T-helper 2 cell treated with Interferon-gamma antibody and Interleukin-4, amounts not matched to agents 5 μg/mL and 100 μg/mL, for 36 hours (primary cell): Measurements from ENCODE around the gene PRRT3.

Experiments
- DNase-seq: peaks from one replicate; pipeline ENCODE4 v3.0.0; 2021; ENCODE audit warnings: low spot score
- H3K27ac Mint-ChIP-seq: one replicate; pipeline ENCODE4 v1.8.0; 2021; ENCODE audit warnings: mild to moderate bottlenecking, mixed read lengths
- H3K27me3 Mint-ChIP-seq: one replicate; pipeline ENCODE4 v1.8.0; 2021; ENCODE audit warnings: low read depth, mixed read lengths
- H3K36me3 Mint-ChIP-seq: one replicate; pipeline ENCODE4 v1.8.0; 2021; ENCODE audit warnings: low read depth, mixed read lengths
- H3K4me1 Mint-ChIP-seq: one replicate; pipeline ENCODE4 v1.8.0; 2021; ENCODE audit warnings: low read depth, mixed read lengths
- H3K4me3 Mint-ChIP-seq: one replicate; pipeline ENCODE4 v1.8.0; 2022; ENCODE audit warnings: mild to moderate bottlenecking, moderate library complexity, mixed read lengths
- H3K9me3 Mint-ChIP-seq: one replicate; pipeline ENCODE4 v1.8.0; 2021; ENCODE audit warnings: mixed read lengths

PRRT3 gene

GRCh38 chr3:9955611-9956352, 3.6 kb upstream of the PRRT3 start:
- H3K4me1 Mint-ChIP-seq: peaks cover 14% of the 10 kb centered on the region
- H3K27me3 Mint-ChIP-seq: no peaks in the 10 kb centered on the region
- no peak overlapping the region for H3K27ac Mint-ChIP-seq

DNA sequence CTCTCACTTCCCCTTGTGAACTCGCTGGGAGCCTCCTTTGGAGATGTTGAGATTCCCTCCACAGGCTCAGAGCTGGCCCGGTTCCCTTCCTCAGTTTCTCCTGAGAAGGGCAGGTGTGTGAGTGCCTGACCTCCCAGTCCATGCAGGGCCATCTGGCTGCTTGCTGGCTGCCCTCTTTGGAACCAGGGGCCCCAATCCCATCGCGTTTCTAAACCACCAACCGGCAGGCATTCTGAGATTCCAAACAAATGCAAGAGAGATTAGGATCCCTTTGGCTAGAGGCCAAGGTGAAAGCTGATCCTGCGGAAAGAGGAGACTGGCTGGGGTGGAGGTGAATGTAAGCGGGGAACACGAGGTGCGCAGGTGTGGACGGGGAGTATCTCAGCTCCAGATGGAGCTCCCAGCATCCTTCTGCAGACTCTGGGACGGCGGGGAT, 2.9 kb upstream of the PRRT3 start:
- Mint-ChIP-seq H3K27me3 (no peaks in the 10 kb centered on the region), H3K4me3 (no peak overlapping the region), H3K36me3 (no peaks in the 10 kb centered on the region), H3K4me1 (peaks cover 14% of the 10 kb centered on the region), H3K9me3 (no peaks in the 10 kb centered on the region), H3K27ac (no peak overlapping the region)
- no peak for DNase-seq

More at GRCh38 chr3:9955611-9956352, 3.6 kb upstream of the PRRT3 start:
- H3K9me3 Mint-ChIP-seq: no peaks in the 10 kb centered on the region
- H3K36me3 Mint-ChIP-seq: no peaks in the 10 kb centered on the region
- H3K4me3 Mint-ChIP-seq: no peak overlapping the region
- no peak for DNase-seq

DNA sequence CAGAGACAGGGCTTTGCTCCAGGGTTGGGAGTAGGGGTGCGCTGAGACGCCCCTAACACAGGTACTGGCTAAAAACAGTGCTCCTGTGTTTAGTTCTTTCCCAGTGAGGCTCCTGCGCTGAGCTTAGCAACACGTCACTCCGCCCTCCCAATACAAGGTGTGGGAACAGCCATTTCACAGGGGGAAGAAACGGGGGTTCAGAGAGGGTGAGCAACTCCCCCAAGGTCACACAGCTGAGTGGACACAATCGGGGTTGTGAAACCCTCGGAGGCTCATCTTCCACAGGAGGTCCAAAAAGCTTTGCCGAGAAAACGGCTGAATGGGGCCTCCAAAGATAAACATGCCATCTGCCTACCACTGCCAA, 628 bp downstream of the PRRT3 start:
- no peak for DNase-seq
- Mint-ChIP-seq H3K36me3 (no peaks in the 10 kb centered on the region), H3K27ac (peak overlapping the region; percentile 50), H3K4me3 (peak overlapping the region; percentile 87), H3K4me1 (peaks cover 14% of the 10 kb centered on the region), H3K9me3 (no peaks in the 10 kb centered on the region), H3K27me3 (no peaks in the 10 kb centered on the region)

DNA sequence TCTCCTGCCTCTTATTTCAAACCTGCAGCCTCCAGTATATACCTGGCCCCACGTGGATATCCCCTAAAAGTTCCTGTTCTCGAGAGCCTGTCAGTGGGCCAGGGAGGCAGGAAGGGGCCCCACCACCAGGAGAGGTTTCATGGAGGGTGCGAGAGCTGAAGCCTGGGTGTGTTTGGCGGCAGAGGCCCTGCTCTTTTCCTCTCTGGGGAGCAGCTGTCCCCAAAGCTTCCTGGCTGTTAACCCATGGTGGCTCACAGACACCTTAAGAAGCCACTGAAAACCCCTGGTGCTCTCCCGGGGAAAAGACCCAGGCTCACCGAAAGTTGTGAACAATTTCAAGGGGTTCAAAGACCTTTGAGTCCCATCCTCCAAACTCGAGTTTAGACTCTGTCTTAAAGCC, 1.1 kb downstream of the PRRT3 start:
- Mint-ChIP-seq H3K36me3 (peaks cover 2% of the 10 kb centered on the region), H3K4me1 (peaks cover 15% of the 10 kb centered on the region), H3K9me3 (no peaks in the 10 kb centered on the region), H3K27ac (no peak overlapping the region), H3K4me3 (peak overlapping the region; percentile 87), H3K27me3 (no peaks in the 10 kb centered on the region)
- no peak for DNase-seq

- peaks cover 5% of the 10 kb centered on the region for H3K36me3 Mint-ChIP-seq
- no peaks in the 10 kb centered on the region for H3K27me3 Mint-ChIP-seq
- H3K4me3 Mint-ChIP-seq: no peak overlapping the region
- no peak overlapping the region for H3K27ac Mint-ChIP-seq
- no peaks in the 10 kb centered on the region for H3K9me3 Mint-ChIP-seq
- H3K4me1 Mint-ChIP-seq: peaks cover 15% of the 10 kb centered on the region
- DNase-seq: no peak
Observed at GRCh38 chr3:9949626-9950025, 2.6 kb downstream of the PRRT3 start.

DNA sequence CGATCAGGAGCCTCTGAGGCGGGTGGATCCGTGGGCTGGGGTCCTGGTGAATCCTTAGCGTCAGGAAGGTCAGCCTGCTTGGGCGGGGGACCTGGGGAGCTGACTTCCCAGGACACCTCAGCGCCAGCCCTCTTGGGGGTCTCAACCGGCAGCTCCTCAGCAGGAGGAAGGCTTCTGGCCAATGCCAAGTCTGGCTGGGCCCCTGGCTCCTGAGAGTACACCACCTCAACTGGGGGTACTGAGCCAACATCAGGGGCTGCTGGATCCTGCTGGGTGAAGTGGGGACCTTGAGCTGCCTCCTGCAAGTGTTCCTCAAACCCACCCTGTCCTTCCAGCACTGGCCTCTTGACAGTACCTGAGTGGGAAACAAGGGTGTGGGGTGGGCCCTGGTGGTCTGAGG, 3.1 kb downstream of the PRRT3 start:
- Mint-ChIP-seq H3K36me3 (peaks cover 5% of the 10 kb centered on the region), H3K4me1 (peaks cover 15% of the 10 kb centered on the region), H3K9me3 (no peaks in the 10 kb centered on the region), H3K4me3 (no peak overlapping the region), H3K27ac (no peak overlapping the region), H3K27me3 (no peaks in the 10 kb centered on the region)
- DNase-seq: no peak

GRCh38 chr3:9948586-9948985, 3.6 kb downstream of the PRRT3 start:
- Mint-ChIP-seq H3K4me1 (peaks cover 15% of the 10 kb centered on the region), H3K27ac (no peak overlapping the region), H3K27me3 (no peaks in the 10 kb centered on the region), H3K36me3 (peaks cover 5% of the 10 kb centered on the region), H3K9me3 (no peaks in the 10 kb centered on the region), H3K4me3 (no peak overlapping the region)
- no peak for DNase-seq

- Mint-ChIP-seq H3K4me3 (no peak overlapping the region), H3K4me1 (peaks cover 11% of the 10 kb centered on the region), H3K27ac (no peak overlapping the region), H3K36me3 (peaks cover 5% of the 10 kb centered on the region), H3K27me3 (no peaks in the 10 kb centered on the region), H3K9me3 (no peaks in the 10 kb centered on the region)
- DNase-seq: no peak
Observed at GRCh38 chr3:9947025-9947995, 4.9 kb downstream of the PRRT3 start.

- Mint-ChIP-seq H3K36me3 (peaks cover 5% of the 10 kb centered on the region), H3K9me3 (no peaks in the 10 kb centered on the region), H3K4me1 (peaks cover 8% of the 10 kb centered on the region), H3K27ac (peak overlapping the region; percentile 85), H3K27me3 (no peaks in the 10 kb centered on the region), H3K4me3 (peak overlapping the region; percentile 87)
- DNase-seq: peak; percentile 91
Observed at GRCh38 chr3:9946112-9947024, 5.8 kb downstream of the PRRT3 start.

- Mint-ChIP-seq H3K4me1 (peaks cover 2% of the 10 kb centered on the region), H3K27ac (no peak overlapping the region), H3K9me3 (no peaks in the 10 kb centered on the region), H3K27me3 (no peaks in the 10 kb centered on the region), H3K4me3 (peak overlapping the region; percentile 52), H3K36me3 (peaks cover 7% of the 10 kb centered on the region)
- no peak for DNase-seq
Observed at GRCh38 chr3:9945358-9945757, 6.8 kb downstream of the PRRT3 start.

GRCh38 chr3:9944271-9944670, 7.9 kb downstream of the PRRT3 start:
- no peaks in the 10 kb centered on the region for H3K9me3 Mint-ChIP-seq
- no peaks in the 10 kb centered on the region for H3K27me3 Mint-ChIP-seq
- H3K4me3 Mint-ChIP-seq: no peak overlapping the region
- no peak for DNase-seq
- H3K27ac Mint-ChIP-seq: no peak overlapping the region
- H3K4me1 Mint-ChIP-seq: peaks cover 2% of the 10 kb centered on the region
- H3K36me3 Mint-ChIP-seq: peaks cover 7% of the 10 kb centered on the region

DNA sequence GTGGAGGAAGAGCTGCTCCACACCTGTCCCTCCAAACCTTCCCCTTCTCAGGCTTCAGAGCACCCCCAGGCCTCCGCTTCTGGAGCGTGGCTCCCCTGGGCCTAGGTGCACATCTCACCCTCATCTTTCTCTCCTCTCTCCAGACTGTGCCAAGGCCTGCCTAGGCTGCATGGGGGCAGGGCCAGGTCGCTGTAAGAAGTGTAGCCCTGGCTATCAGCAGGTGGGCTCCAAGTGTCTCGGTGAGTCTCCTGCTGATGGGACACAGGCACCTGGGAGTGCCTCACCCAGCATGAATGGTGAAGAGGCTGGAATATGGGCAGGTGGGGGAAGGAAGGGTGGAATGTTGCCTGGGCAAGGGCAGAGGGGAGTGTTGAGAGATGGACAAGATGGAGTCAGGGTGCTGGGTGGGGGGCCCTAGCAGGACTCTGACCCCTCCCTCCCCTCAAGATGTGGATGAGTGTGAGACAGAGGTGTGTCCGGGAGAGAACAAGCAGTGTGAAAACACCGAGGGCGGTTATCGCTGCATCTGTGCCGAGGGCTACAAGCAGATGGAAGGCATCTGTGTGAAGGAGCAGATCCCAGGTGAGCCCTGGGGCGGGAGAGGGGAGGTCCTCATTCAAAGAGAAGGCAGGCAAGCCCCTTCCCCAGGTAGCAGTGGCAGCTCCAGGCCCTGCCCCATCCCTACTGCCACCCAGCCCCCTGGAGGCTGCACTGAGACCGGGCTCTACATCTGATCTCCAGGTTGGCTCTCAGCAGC, 9.1 kb downstream of the PRRT3 start:
- Mint-ChIP-seq H3K36me3 (peaks cover 7% of the 10 kb centered on the region), H3K27me3 (no peaks in the 10 kb centered on the region), H3K4me1 (peaks cover 2% of the 10 kb centered on the region), H3K4me3 (no peak overlapping the region), H3K9me3 (no peaks in the 10 kb centered on the region), H3K27ac (no peak overlapping the region)
- DNase-seq: no peak

DNA sequence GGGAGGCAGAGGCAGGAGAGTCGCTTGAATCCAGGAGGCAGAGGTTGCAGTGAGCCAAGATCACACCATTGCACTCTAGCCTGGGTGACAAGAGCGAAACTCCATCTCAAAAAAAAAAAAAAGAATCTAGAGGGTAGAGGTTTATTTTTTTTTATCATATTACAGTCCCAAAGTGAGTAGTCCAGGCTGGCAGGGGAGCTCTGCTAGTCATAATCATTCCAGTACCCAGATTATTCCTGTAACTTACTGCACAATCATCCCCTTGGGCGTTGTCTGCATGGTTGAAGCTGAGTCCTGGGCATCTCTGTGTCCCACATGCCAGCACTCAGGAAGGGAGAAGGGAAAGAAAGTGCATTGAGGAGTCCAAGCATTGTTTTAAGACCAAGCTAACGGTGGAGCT, 10.0 kb downstream of the PRRT3 start:
- peak overlapping the region; percentile 62 for H3K27ac Mint-ChIP-seq
- peaks cover 9% of the 10 kb centered on the region for H3K36me3 Mint-ChIP-seq
- H3K9me3 Mint-ChIP-seq: no peaks in the 10 kb centered on the region
- H3K4me1 Mint-ChIP-seq: peaks cover 2% of the 10 kb centered on the region
- no peaks in the 10 kb centered on the region for H3K27me3 Mint-ChIP-seq
- no peak for DNase-seq
- no peak overlapping the region for H3K4me3 Mint-ChIP-seq
